Subcutaneous abdominal adipose tissue (tissue), 5 donors: ENCODE data around the gene CFAP69.
"Not testable (repeated sequence)": the region's sequence is repeated elsewhere in the genome, so short reads cannot be mapped to it uniquely, and the experiment has no call there.

Experiments used
- H3K27ac ChIP-seq: one replicate; pipeline ENCODE4 v1.7.0; 2013; ENCODE audit warnings: low read depth, mild to moderate bottlenecking, inconsistent platforms, low read length, moderate library complexity
- H3K27me3 ChIP-seq, 5 donors: one replicate each; pipeline ENCODE4 v1.7.0; 2013; ENCODE audit warnings: low read length in 5 of 5, inconsistent platforms in 1 of 5; ENCODE audit not compliant: control insufficient read depth in 5 of 5, insufficient read depth in 4 of 5
- H3K36me3 ChIP-seq, 5 donors: one replicate each; pipeline ENCODE4 v1.7.0; 2013; ENCODE audit warnings: low read length in 5 of 5; ENCODE audit not compliant: control insufficient read depth in 5 of 5, insufficient read depth in 5 of 5
- H3K4me1 ChIP-seq, 5 donors: one replicate each; pipeline ENCODE4 v1.7.0; 2013; ENCODE audit warnings: low read length in 5 of 5, mild to moderate bottlenecking in 3 of 5, moderate library complexity in 1 of 5; ENCODE audit not compliant: control insufficient read depth in 5 of 5, insufficient read depth in 5 of 5
- H3K4me3 ChIP-seq, 5 donors: one replicate each; pipeline ENCODE4 v1.7.0; 2013; ENCODE audit warnings: low read length in 5 of 5, low read depth in 1 of 5
- H3K9ac ChIP-seq, 5 donors: one replicate each; pipeline ENCODE4 v1.7.0; 2013; ENCODE audit warnings: low read length in 5 of 5, mild to moderate bottlenecking in 4 of 5, moderate library complexity in 3 of 5
- H3K9me3 ChIP-seq, 5 donors: one replicate each; pipeline ENCODE4 v1.7.0; 2013; ENCODE audit warnings: low read length in 5 of 5; ENCODE audit not compliant: control insufficient read depth in 5 of 5
- donor health status: healthy.
- donor health status: healthy.
- donor health status: healthy.
- donor health status: healthy.
- donor health status: healthy.

Gene CFAP69

GRCh38 chr7:90243556-90243955, 1.4 kb upstream of the CFAP69 start:
- peaks cover 6 to 28% (median 21%) of the 10 kb centered on the region in 5 donors for H3K4me1 ChIP-seq
- no peak overlapping the region for H3K4me3 ChIP-seq
- no peaks in the 10 kb centered on the region for H3K9me3 ChIP-seq
- H3K36me3 ChIP-seq: peaks cover 0 to under 1% (median 0%) of the 10 kb centered on the region in 5 donors
- no peak overlapping the region for H3K9ac ChIP-seq
- H3K27ac ChIP-seq: no peak overlapping the region
- peaks cover 0 to 3% (median 0%) of the 10 kb centered on the region in 5 donors for H3K27me3 ChIP-seq

DNA sequence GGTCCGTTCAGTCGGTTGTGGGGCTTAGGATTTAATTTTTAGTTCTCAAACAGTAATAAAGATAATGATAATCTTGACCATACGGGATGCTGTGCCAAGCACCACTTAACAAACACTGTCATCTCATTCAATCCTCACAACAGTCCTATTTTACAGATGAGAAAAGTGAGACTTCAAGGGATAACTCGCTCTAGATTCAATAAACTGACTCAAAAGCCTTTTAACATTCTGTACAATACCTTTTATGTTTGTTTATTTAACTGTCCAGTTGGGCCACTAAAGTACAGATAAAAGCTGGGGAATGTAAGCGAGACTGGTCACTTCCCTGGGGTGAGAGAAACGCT, 437 bp upstream of the CFAP69 start:
- Histone ChIP-seq H3K27me3 (peaks cover 0 to 3% (median 0%) of the 10 kb centered on the region in 5 donors), H3K9me3 (no peaks in the 10 kb centered on the region), H3K27ac (peak overlapping the region; percentile 89), H3K4me1 (peaks cover 6 to 28% (median 22%) of the 10 kb centered on the region in 5 donors), H3K4me3 (peak overlapping the region; percentile 82 to 99 (median 96)), H3K36me3 (no peaks in the 10 kb centered on the region), H3K9ac (peak overlapping the region in 4 of 5 donors; percentile 84 to 98 (median 94))

- Histone ChIP-seq H3K4me1 (peaks cover 10 to 42% (median 32%) of the 10 kb centered on the region in 5 donors), H3K27me3 (peaks cover 0 to 3% (median 0%) of the 10 kb centered on the region in 5 donors), H3K36me3 (no peaks in the 10 kb centered on the region), H3K9me3 (no peaks in the 10 kb centered on the region), H3K27ac (peak overlapping the region; percentile 89), H3K9ac (peak overlapping the region; percentile 78 to 98 (median 93)), H3K4me3 (peak overlapping the region; percentile 82 to 99 (median 96))
These were observed 1.2 kb downstream of the CFAP69 start for GRCh38 chr7:90246171-90246570.

DNA sequence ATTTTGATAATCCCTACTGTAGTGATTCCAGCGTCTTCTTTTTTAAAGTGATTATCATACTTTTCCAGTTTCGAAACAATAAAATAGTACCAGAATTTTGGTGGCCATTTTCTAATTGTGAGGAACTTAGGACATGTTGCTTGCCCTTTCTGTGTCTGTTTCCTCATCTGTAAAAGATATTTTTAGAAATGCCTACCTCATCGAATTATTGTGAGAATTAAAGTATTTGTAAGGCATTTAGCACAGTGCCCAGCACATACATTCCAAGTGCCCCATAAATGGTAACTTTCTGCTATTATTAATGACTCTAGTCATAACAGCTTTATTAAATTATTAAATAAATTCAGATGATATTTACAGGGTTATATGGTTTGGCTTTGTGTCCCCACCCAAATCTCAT, 3.7 kb downstream of the CFAP69 start:
- Histone ChIP-seq H3K27me3 (peaks cover 0 to 3% (median 0%) of the 10 kb centered on the region in 5 donors), H3K36me3 (no peaks in the 10 kb centered on the region), H3K9me3 (no peaks in the 10 kb centered on the region), H3K9ac (no peak overlapping the region), H3K4me3 (no peak overlapping the region), H3K4me1 (peaks cover 11 to 53% (median 43%) of the 10 kb centered on the region in 5 donors), H3K27ac (no peak overlapping the region)

GRCh38 chr7:90250601-90251303, 5.8 kb downstream of the CFAP69 start:
- Histone ChIP-seq H3K27me3 (peaks cover 0 to 3% (median 0%) of the 10 kb centered on the region in 5 donors), H3K9me3 (no peaks in the 10 kb centered on the region), H3K27ac (peak overlapping the region; percentile 98), H3K4me1 (peaks cover 11 to 38% (median 30%) of the 10 kb centered on the region in 5 donors), H3K4me3 (peak overlapping the region in 2 of 5 donors; percentile 35 to 40), H3K36me3 (no peaks in the 10 kb centered on the region), H3K9ac (peak overlapping the region in 4 of 5 donors; percentile 31 to 87 (median 71))

- H3K9me3 ChIP-seq: no peaks in the 10 kb centered on the region
- H3K27ac ChIP-seq: peak overlapping the region; percentile 98
- H3K4me3 ChIP-seq: peak overlapping the region in 2 of 5 donors; percentile 35 to 40
- no peaks in the 10 kb centered on the region for H3K36me3 ChIP-seq
- H3K27me3 ChIP-seq: peaks cover 0 to under 1% (median 0%) of the 10 kb centered on the region in 5 donors
- H3K4me1 ChIP-seq: peaks cover 8 to 33% (median 25%) of the 10 kb centered on the region in 5 donors
- peak overlapping the region in 4 of 5 donors; percentile 31 to 87 (median 71) for H3K9ac ChIP-seq
These were observed 6.3 kb downstream of the CFAP69 start for GRCh38 chr7:90251304-90251635.

GRCh38 chr7:90256011-90256410, 11.0 kb downstream of the CFAP69 start:
- peaks cover 0 to 14% (median 8%) of the 10 kb centered on the region in 5 donors for H3K4me1 ChIP-seq
- not testable (repeated sequence) for H3K27me3 ChIP-seq, H3K9me3 ChIP-seq, H3K4me3 ChIP-seq, H3K9ac ChIP-seq, H3K36me3 ChIP-seq, H3K27ac ChIP-seq

GRCh38 chr7:90256778-90257177, 11.8 kb downstream of the CFAP69 start:
- H3K27me3 ChIP-seq: no peaks in the 10 kb centered on the region
- no peak overlapping the region for H3K27ac ChIP-seq
- no peaks in the 10 kb centered on the region for H3K36me3 ChIP-seq
- no peaks in the 10 kb centered on the region for H3K9me3 ChIP-seq
- H3K9ac ChIP-seq: no peak overlapping the region
- H3K4me1 ChIP-seq: peaks cover 0 to 7% (median under 1%) of the 10 kb centered on the region in 5 donors
- H3K4me3 ChIP-seq: no peak overlapping the region

- no peak overlapping the region for H3K27ac ChIP-seq
- H3K9me3 ChIP-seq: no peaks in the 10 kb centered on the region
- H3K27me3 ChIP-seq: no peaks in the 10 kb centered on the region
- no peak overlapping the region for H3K9ac ChIP-seq
- peaks cover 0 to 3% (median 0%) of the 10 kb centered on the region in 5 donors for H3K4me1 ChIP-seq
- no peak overlapping the region for H3K4me3 ChIP-seq
- no peaks in the 10 kb centered on the region for H3K36me3 ChIP-seq
These were observed 16.5 kb downstream of the CFAP69 start for GRCh38 chr7:90261441-90261840.

GRCh38 chr7:90262438-90262837, 17.5 kb downstream of the CFAP69 start:
- Histone ChIP-seq H3K9ac (no peak overlapping the region), H3K4me3 (no peak overlapping the region), H3K27me3 (no peaks in the 10 kb centered on the region), H3K36me3 (no peaks in the 10 kb centered on the region), H3K27ac (no peak overlapping the region), H3K4me1 (peaks cover 0 to 12% (median 7%) of the 10 kb centered on the region in 5 donors), H3K9me3 (no peaks in the 10 kb centered on the region)
